Renal pelvis (tissue), 4 donors: Measurements from ENCODE around the gene EMILIN2. TPM values are rescaled to one million over a fixed set of nuclear protein-coding genes. Genes with fewer than 3 reads are reported as not detected.
"Not testable (repeated sequence)": the region's sequence is repeated elsewhere in the genome, so short reads cannot be mapped to it uniquely, and the experiment has no call there.

Experiments
- DNase-seq: peaks from one replicate; pipeline ENCODE4 v3.0.0-alpha.2; 2013
- polyA plus RNA-seq, 3 donors: library from polyadenylated mRNA; unstranded; fragments of 120-200 nt; gene quantifications; one replicate each; pipeline ENCODE4 v1.2.1, GENCODE V29; 2013; ENCODE audit not compliant: insufficient read length in 3 of 3

The EMILIN2 gene
- polyA plus RNA-seq, 3 donors, result 9.3 to 40.9 (median 14.5) TPM

DNA sequence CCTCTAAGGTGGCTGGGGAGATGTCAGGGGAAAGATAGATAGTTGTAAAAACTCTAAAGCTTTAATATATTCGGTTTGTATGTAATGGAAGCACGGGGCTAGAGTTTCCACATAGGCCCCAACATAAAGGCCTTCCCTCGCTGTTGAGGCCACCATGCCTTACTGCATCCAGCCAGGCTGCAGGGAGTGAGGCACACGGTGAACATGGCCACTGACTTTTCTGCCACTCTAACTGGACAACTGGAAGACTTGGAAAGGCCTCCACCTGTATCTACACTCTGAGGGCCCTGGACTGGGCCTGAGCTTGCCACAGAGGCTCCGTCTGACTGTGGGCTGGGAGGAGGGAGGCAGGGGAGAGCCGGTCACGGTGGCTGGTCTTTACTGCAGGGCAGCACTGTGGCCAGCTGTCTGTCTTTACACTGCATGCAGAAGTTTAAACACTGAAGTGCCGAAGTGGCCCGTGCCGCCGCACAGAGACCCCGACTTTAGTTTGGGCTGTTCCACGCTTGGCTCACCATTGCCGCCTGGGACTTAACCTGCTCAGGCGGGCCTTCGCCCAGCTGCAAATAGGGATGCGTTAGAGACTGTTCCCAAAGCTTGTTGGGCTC lies 66.7 kb downstream of the EMILIN2 start:
- no peak for DNase-seq

DNA sequence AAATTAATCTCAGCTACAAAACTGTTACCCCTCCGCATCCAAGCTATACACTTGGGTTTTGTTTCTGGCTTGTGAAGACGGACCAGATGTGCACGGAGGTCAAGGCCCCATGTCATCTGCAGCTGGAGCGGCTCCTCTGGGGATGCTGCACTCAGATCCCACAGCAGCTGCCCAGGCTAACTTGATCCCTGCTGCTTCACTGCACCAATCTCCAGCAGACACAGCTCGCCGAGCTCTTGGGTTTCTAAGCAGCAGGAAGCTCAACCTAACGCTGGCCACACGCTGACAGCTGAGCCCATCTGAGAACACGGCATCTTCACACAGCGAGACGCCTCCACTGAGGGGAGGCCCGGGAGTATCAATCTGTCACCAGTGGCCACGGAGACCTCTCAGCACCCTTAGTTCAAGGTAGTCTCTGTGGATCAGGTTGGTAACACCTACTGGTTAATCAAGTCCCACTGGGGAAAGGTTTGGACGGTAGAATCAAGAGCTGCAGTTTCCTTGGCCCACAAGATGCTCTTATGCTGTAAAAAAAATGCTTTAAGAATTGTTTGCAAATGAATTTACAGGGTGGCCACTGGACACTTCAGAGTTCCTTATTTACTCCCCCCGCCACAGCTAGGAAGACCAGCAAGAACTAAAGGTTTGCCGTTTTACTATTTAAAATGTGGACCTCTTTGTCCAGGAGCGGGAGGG lies 67.5 kb downstream of the EMILIN2 start:
- DNase-seq, result no peak

DNA sequence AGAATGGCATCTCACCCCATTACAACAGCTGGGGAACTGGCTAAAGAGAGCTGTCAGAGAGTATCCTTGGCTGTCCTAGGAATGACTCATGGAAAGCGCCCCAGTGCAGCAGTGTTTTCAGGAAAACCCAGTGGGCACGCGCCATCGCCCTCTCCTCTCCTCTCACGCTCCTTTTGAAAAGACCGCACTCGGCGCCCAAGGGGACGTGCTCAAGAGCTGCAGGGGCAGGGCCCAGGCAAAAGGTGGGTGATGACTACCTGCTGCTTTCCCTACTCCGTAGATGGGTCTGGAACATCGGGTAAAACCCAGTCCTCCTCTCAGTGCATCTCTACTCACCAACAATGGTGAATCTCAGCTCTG lies 68.1 kb downstream of the EMILIN2 start:
- DNase-seq, result no peak

DNA sequence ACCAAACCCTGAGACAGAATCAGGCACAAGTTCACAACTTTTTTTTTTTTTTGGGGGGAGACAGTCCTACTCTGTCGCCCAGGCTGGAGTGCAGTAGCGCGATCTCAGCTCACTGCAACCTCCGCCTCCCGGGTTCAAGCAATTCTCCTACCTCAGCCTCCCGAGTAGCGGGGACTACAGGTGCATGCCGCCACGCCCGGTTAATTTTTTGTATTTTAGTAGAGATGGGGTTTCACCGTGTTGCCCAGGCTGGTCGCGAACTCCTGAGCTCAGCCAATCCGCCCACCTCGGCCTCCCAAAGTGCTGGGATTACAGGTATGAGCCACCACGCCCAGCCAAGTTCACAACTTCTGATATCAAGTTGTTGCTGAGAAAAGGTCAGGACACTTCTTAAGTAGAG lies 68.7 kb downstream of the EMILIN2 start:
- not testable (repeated sequence) for DNase-seq

DNA sequence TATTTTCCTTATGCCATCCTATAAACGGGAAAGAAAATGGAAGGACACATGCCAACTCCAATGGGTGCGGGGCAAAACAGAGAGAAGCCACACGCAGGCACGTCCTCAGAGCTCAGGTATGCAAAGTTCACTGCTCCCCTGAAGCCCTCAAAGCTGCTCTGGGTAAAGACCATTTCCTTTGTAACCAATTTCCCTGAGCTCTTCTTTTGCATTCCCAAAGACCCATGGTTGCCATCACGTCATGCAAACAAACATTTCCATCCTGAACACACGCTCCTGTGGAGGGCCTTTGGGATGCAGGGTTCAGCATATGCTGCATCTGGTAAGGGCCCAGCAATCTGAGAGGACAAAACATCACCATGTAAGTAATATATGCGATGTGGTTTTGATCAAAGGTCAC lies 69.4 kb downstream of the EMILIN2 start:
- no peak for DNase-seq

DNA sequence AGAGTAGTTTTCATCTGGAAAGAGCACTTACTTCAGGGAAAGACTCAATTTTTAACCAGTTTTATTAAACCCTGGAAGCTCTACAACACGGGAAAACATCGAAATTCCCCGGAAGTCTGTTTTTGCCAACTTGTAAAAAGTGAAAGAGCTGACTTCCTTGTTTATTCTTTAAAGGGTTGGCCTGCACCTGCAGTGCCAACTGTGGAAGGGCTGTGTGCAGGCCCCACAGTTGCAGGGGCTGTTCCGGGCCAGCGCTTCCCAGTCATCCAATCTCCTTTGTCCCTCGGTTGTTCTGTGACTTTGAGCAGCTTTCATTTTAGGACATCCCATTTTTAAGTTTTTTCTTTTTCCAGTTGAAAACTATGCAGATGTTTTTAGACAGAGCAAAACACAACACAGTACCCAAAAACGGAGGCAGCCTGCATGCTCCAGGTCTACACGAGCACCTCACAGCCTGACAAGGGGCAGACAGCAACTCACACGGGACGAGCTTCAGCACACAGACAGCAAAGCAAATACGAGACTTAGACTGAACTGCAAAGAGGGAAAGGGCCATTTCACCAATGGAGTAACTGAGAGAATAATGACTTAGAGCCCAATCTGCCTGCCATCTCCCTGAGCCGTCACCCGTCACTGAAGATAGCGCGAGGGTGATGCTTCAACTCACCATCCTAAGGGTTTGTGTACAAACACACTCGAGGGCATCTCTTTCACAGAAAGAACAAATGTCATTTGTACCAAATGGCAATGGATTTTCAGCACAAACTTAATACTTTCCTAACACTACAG lies 70.6 kb downstream of the EMILIN2 start:
- no peak for DNase-seq

DNA sequence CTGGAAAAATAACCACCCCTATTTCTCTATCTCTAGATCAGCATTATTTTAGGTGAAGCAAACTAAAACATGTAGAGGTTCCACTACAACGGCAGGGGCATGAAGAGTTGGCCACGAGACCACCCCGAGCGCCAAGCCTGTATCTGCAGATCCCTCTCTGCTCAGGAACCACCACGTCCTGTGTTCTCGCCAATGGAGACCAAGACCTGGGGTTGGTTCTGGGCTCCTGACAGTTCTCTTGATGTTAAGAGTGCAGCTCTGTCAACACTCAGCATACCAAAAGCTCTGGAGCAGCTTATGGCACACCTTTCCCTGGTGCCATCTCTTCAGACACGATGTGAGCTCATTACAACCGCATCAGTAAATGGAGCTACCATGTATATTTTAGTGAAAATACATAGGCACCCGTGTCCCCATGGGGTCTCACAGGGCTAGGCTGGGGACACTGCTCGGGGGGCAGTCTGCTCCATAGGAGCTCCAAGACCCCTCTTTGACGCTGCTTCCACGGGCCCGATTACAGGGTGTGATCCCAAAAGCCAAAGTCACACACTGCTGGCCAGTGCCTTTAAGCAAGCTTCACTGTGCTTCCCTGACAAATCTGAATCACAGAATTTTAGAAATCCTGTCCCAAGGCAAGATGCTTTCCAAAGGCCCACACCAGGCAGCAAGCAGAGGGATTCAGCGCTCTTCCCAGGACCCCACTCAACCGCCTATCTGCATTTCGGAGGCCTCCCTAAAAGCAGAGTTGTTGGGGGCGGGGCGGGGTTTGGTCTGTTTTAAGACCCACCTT lies 72.2 kb downstream of the EMILIN2 start:
- no peak for DNase-seq

DNA sequence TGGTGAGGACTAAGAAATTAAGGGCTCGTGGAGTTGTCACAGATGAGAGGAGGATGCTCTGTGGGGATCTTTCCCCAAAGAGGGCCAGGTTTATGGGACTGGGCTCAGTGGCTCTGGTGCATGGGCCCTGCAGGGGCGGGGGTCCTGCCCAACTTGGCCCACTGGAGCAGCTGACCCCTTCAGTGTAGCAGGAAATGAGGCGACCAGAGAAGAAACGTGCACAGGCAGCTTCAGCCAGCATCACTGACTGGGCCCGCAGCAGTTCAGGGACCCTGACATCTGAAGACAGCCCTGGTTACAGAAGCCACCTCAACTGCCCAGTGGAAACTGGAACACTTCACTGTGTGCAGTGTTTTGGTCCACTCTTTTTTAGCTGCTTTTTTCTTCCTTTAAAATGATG lies 72.8 kb downstream of the EMILIN2 start:
- no peak for DNase-seq

DNA sequence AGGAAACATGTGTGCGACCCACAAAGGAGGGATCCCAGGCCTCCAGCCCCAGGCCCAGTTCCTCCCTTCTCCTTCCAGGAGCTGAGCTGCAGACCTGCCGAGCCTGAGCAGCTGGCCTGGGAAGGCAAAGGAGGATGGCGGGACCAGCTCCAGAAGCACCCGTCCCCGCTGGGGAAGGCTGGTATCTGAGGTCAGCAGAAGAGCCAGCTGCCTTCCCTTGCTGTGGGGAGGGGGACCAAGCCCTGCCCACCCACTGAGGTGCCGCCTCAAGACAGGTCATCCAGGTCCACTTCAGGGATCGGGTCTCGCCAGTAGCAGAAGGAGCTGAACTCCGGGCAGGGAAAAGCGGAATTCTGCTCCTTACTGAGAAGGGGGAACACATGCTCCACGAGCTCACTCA lies 73.2 kb downstream of the EMILIN2 start:
- no peak for DNase-seq

DNA sequence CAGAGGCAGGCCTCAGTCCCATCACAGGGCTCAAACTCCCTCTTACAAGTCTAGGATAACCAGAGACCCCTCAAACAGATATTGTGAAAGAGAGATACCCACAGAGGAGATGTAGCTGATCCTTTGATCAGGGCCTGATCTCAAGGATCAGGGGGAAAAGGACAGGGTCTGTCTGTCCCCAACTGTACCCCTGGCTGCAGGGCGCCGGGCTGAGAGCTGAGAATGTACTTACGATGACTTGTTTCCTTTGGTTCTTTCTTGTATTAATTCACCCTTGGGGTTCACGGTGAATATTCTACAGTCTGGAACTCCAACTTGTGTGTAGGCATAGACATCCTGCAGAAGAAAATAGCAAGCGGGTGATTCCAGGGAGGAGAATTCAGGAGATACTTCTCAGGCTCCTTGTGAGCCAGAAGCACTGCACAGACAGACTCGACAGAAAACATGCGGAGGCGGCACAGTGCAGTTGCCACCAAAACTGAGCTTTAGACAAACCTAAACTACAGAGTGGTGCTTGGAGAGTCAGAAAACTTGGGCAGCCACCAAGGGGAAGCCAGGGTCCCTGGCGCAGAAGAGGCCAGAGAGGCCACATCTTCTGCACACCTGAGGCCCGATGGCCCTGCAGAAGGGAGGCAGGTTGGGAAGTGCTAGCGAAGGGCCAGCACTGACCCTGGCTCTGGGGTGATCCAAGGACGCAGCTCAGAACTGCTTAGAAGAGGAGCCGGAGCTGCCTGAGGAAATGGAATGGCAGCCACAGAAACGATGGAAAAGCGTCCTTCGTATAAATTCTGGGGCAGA lies 73.9 kb downstream of the EMILIN2 start:
- no peak for DNase-seq

DNA sequence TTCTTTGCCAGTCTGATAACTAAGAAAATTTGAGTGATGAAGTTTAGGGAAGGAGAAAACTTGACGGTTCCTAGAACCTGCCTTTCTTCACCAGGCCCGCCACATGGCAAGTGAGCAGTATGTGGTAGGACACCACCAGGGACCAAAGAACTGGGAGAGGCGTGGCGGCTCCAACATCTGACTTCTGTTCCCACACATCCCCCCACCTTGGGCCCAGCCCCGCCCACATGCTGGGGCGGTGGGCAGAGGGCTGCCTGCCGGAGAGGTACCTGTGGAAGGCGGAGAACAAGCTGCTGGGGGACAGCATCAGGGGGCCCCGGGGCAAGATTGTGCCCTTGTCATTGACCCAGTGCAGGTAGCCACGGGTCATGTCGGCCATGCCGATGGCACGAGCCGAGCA lies 75.0 kb downstream of the EMILIN2 start:
- no peak for DNase-seq

DNA sequence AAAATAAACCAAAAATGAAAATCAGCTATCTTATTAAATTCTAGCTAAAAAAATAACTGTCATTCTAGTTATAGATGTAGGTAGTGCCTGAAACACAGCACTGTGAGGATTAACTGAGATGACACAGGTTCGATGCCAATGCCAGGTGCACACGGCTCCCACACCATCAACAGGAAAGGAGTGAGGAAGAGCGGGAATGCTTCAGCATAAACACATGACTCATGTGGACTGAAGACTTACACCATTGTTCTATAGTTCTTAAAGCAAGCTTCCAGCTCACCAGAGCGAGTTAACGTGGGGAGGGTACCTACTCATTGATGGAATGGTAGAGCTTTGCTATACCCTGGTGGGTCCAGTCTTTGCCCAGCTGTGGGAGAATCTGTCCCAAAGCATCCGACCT lies 76.7 kb downstream of the EMILIN2 start:
- no peak for DNase-seq

DNA sequence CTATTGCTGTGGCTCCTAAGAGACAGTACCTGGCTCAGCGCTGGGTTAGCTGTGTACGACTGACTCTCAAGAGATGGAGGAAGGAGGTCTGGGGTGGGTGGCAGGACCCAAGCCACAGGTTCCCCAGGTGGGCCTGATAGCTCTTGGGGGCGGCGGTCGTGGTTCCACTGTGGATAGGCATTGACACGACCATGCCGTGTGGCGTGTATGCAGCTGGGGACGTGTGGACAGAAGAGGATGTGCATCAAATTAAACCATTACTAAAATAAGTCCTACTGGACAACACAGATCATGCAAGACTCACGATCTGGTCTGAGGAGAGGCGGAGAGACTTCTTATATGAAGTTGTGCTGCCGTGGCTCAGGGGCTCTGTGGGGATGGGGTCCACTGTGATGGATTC lies 78.1 kb downstream of the EMILIN2 start:
- no peak for DNase-seq

DNA sequence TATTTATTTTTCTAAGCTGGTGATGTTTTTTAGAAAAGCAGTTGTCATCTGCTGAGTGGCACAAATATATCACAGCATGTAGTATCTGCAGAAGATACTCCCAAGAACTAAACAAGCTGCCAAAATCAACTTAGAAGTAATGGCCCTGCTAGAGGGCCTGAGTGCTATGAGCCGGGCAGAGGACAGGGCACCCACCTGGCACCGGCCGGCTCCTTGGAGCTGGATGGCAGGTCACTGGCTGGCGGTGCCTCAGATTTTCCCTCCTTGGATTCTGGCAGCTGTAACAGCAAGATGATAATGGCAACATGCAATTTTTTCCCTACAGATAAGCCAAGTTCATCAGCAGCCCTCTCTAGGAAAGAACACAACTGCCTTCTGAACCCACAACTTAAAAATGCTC lies 79.7 kb downstream of the EMILIN2 start:
- no peak for DNase-seq

DNA sequence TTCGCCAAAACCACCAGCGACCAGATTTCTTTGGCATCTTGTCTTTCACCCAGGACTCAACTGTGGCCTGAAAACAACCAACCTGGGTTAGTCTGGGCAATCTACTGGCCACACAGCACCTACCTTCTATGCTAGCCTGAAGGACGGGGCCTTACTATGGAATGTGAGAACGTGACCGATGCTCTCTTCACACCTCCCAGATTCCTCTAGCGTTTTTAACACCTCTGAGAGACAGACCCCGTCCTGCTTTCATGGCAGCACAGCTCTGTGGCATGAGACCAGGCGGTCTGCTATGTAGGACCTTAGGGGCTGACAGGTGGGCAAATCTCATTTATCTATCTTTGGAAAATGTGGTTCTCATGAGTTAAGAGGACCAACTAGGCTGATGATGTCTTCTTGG lies 80.9 kb downstream of the EMILIN2 start:
- DNase-seq, result no peak

DNA sequence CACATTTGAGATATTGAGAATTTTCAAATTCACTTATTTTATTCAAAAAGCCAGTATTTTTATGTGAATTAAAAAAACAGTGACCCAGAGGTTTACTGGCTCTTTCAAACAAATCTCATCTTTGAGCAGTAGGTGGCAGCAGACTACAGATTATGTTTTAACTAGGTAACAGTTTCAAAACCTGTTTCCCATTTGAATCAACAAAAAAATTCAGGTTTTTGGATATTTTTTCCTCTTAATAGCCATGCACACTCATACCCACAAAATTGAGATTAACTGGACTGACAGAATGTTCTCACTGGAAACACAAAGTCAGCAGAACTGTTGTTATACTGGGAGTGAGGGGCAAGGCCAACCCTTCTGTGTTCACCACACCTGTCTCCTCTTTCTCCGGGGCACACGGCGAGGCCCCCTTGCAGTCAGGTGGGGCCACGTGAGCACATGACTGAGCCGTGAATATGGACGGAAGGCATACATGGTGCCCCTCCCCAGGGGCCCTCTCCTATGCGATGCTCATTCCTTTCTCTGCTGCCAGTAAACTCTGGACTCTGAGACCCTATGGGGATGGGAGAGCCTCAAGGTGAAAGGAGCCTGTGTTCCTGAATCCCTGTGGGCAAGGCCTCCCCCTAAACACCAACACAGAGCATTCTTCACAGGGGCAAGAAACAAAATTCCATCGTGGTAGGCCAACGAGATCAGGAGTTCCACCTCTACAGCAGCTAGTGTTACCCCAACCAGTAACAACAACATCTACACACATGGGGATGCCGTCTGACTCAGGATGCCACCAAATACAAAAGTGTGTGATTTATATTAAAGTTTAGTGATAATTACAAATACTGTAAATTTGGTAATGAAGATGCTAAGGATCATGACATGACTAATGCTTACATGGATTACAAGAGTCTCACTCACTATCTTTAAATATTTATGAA lies 85.7 kb downstream of the EMILIN2 start:
- peak; percentile 76 for DNase-seq

DNA sequence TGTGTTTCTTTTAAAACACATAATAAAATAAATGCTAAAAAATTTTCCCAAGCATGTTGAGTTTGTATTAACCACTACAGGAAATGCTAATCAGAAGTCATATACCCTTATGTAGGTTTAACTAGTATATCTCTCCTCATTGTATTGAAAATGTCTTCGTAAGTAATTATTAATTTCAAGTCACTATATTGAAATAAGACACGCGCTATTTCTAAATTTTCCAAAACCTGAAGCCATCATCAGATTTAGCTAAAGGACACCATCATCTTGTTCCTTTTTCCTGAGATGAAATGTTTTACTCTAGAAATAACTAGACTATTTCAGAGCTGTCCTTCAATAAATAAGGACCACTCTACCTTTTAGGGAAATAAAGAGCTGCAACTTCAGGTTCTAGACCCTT lies 87.2 kb downstream of the EMILIN2 start:
- DNase-seq, result no peak

DNA sequence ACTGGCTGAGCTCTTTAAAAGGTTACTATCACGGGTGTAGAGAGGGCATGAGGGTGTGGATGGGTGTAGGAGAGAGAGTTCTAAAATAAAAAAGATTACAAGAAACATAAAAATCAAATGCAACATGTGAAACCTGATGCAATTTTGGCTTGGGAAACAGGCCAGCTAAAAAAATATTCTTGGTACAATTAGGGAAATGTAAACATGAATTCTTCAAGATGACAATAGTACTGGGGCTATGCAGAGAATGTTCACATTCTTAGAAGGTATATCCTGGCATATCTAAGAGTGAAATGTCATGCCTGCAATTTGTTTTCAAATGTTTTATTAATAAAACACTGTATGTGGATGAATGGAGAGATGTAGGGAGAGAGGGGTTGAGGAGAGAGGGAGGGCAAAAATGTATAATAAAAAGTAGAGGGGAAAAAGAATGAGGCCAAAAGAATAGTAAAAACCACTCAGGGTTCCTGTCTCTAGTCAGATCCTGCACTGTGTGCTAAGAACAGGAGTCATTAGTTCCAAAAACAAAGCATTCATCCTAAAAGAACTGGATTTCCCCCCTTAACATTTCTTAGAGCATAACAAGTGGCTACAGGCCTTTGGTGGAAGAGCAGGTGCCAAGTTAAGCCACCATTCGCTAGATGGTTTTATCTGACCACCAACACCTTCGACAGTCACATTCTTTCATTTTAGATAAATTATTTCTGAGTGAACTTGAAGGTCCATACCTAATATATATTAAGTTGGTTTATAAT lies 88.8 kb downstream of the EMILIN2 start:
- DNase-seq, result no peak

DNA sequence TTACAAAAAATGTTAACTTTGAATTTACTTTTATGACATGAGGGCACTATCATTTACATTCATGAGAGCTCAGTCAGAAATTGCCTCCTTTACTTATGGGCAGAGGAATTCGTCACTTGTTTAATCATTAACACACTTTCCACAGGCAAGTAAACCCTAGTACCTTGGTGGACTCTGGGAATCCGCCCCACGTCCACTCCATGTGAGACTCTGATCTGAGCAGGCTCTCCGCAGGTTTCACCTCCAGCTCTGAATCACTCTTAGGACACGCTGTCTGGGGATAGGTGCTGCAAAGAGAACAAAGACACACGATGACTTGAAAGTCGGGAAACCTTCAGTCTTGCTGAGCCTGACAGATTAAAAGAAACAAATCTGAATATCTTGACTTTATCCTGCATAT lies 92.5 kb downstream of the EMILIN2 start:
- DNase-seq, result peak; percentile 69

DNA sequence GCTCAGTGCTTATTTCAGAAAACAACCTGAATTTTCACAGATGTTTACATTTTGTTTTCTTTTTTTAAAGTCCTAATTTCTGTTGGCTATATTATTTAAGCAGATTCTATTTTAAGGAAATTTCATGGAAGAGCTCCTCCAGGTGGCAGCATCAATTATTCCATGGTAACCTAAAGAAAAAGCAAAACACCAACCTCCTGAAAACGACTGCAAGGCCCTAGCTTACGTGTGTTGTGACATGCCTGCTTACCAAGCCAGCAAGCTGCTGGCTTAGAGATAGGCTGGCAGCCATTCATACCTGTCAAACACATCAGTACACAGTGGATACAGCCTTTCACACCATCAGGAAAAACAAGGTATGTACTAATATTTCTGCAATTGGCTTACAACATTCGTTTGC lies 101.2 kb downstream of the EMILIN2 start:
- DNase-seq, result no peak
